GM11168 (cell line): Measurements from ENCODE around the gene AKAP12.

Source experiments
- in situ Hi-C: fragments of 300-500 bp; cut with MboI; formaldehyde crosslinking; loops from one replicate; pipeline ENCODE4 v1.12.0; 2022; ENCODE audit warnings: low sequenced_read_pairs; ENCODE audit not compliant: unreplicated experiment

Gene AKAP12

GRCh38 chr6:151391471-151392413, 152.0 kb downstream of the AKAP12 start, which contains the start of gene ZBTB2:
Gene ZBTB2 (minus strand): TSS chr6:151391559. CDS start chr6:151373637, 17,922 bp downstream.
- in situ Hi-C loops: no loop called here

GRCh38 chr6:151392427-151392826, 152.7 kb downstream of the AKAP12 start:
- in situ Hi-C loops: no loop called here

- in situ Hi-C loops: no loop called here
Measured at GRCh38 chr6:151393410-151393809, 153.6 kb downstream of the AKAP12 start.

GRCh38 chr6:151399679-151400078, 159.9 kb downstream of the AKAP12 start:
- in situ Hi-C loops: no loop called here

GRCh38 chr6:151400473-151400872, 160.7 kb downstream of the AKAP12 start:
- in situ Hi-C loops: no loop called here

GRCh38 chr6:151402228-151402627, 162.5 kb downstream of the AKAP12 start:
- in situ Hi-C loops: no loop called here

GRCh38 chr6:151403919-151404308, 164.1 kb downstream of the AKAP12 start:
- in situ Hi-C loops: no loop called here
